SU-DHL-6 (cell line): Measurements from ENCODE around the gene TBL2.
"Not testable (repeated sequence)": the region's sequence is repeated elsewhere in the genome, so short reads cannot be mapped to it uniquely, and the experiment has no call there.

Experiments used
- EZH2phosphoT487 ChIP-seq: fragments of 200-600 bp; sonication (generic), shearing (Covaris generic); conservative IDR thresholded peaks from 2 replicates; pipeline ENCODE4 v1.6.1; 2018; ENCODE audit warnings: mild to moderate bottlenecking, antibody characterized with exemption, low read length, moderate library complexity, mixed read lengths
- TF ChIP-seq, protein P1 (sequence below): fragments of 200-600 bp; sonication (generic); IDR thresholded peaks from one replicate; pipeline ENCODE4 v1.5.1; 2017; ENCODE audit warnings: antibody characterized with exemption, mild to moderate bottlenecking, low read length, moderate library complexity; ENCODE audit not compliant: insufficient read depth, poor library complexity, severe bottlenecking

DNA sequence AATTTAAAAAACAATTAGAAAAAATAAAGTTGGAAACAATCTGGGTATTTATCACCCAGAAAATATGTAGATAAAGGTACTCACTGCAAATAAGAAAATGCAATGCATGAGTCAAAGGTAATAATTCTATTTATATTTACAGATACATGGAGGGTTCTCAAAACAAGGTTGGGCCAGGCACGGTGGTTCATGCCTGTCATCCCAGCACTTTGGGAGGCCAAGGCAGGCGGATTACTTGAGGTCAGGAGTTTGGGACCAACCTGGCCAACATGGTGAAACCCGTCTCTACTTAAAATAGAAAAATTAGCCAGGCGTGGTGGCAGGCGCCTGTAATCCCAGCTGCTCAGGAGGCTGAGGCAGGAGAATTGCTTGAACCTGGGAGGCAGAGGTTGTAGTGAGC, 28.3 kb downstream of the TBL2 start:
- TF ChIP-seq, protein P1, sequence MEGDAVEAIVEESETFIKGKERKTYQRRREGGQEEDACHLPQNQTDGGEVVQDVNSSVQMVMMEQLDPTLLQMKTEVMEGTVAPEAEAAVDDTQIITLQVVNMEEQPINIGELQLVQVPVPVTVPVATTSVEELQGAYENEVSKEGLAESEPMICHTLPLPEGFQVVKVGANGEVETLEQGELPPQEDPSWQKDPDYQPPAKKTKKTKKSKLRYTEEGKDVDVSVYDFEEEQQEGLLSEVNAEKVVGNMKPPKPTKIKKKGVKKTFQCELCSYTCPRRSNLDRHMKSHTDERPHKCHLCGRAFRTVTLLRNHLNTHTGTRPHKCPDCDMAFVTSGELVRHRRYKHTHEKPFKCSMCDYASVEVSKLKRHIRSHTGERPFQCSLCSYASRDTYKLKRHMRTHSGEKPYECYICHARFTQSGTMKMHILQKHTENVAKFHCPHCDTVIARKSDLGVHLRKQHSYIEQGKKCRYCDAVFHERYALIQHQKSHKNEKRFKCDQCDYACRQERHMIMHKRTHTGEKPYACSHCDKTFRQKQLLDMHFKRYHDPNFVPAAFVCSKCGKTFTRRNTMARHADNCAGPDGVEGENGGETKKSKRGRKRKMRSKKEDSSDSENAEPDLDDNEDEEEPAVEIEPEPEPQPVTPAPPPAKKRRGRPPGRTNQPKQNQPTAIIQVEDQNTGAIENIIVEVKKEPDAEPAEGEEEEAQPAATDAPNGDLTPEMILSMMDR, result not testable (repeated sequence)
- TF ChIP-seq EZH2phosphoT487, result not testable (repeated sequence)
